HepG2 (cell line): ENCODE data around the gene ZBTB48. TPM values are rescaled to one million over a fixed set of nuclear protein-coding genes. Genes with fewer than 3 reads are reported as not detected.

ENCODE experiments used
- ATAC-seq: fragments of 200-7000 bp; cut with Tn5 transposase; 3 replicates; pipeline ENCODE4 v1.9.1; 2020; ENCODE audit warnings: mild to moderate bottlenecking, moderate library complexity
- BruUV-seq: library from RNA; stranded (reverse); fragments of 400-500 nt; replicated peaks from 2 replicates; lab custom pipeline; 2021; lab: Mats Ljungman, UMichigan
- CTCF ChIA-PET: fragments of 300-600 bp; formaldehyde crosslinking; extraction: SDS; loops from one replicate; lab custom pipeline; 2021; ENCODE audit warnings: low total read pairs, inconsistent platforms, low intra/inter-chr PET ratio; lab: Yijun Ruan, JAX
- POLR2A ChIA-PET: fragments of 350-600 bp; sonication (Branson Sonifier 250); formaldehyde crosslinking; loops from one replicate; lab custom pipeline; 2020; ENCODE audit warnings: antibody characterized with exemption, inconsistent platforms; lab: Yijun Ruan, JAX
- DNase-seq: peaks from one replicate; pipeline ENCODE4 v3.0.0-alpha.2; 2015; ENCODE audit warnings: low spot score
- FAIRE-seq: peaks from 3 replicates; lab custom pipeline; 2011; peaks lifted over from hg19 to GRCh38; lab: Jason Lieb, UNC
- H2AFZ ChIP-seq: one replicate; pipeline ENCODE4 v1.6.1; 2011; ENCODE audit warnings: low read length, inconsistent platforms
- H3K27ac ChIP-seq: fragments of 300-600 bp; 3 replicates; pipeline ENCODE4 v1.8.0; 2011; ENCODE audit warnings: mixed run types, mild to moderate bottlenecking, mixed read lengths, low read length, inconsistent platforms; ENCODE audit not compliant: insufficient read depth; ENCODE audit errors: extremely low read length
- H3K27me3 ChIP-seq, 2 experiments: fragments of 200-600 bp in 1 of 2; 2 replicates in 1 of 2; 3 replicates in 1 of 2; pipeline versions ENCODE4 v1.6.0 to v1.8.0; 2011; ENCODE audit warnings: low read length in 2 of 2, mild to moderate bottlenecking in 2 of 2, moderate library complexity in 2 of 2, inconsistent platforms in 1 of 2; ENCODE audit not compliant: insufficient read depth in 2 of 2, control insufficient read depth in 1 of 2
- H3K36me3 ChIP-seq, 2 experiments: fragments of 200-600 bp in 1 of 2; replicated peaks in 1 of 2; 2 replicates in 1 of 2; 3 replicates in 1 of 2; pipeline versions ENCODE4 v1.5.1 to v1.8.0; 2011; ENCODE audit warnings: low read length in 2 of 2, inconsistent platforms in 1 of 2; ENCODE audit not compliant: insufficient read depth in 2 of 2, control insufficient read depth in 1 of 2
- H3K4me1 ChIP-seq: 2 replicates; pipeline ENCODE4 v1.5.1; 2012; ENCODE audit warnings: low read length, inconsistent platforms; ENCODE audit not compliant: insufficient read depth
- H3K4me2 ChIP-seq: 2 replicates; pipeline ENCODE4 v1.6.0; 2011; ENCODE audit warnings: low read depth, low read length, inconsistent platforms
- H3K4me3 ChIP-seq, 3 experiments: fragments of 200-600 bp in 1 of 3; sonication (generic), shearing (Covaris generic) in 1 of 3; replicated peaks in 1 of 3; 2 replicates each; pipeline ENCODE4 v1.5.1; 2011 to 2016; ENCODE audit warnings: low read length in 3 of 3, inconsistent platforms in 2 of 3, low read depth in 2 of 3, mild to moderate bottlenecking in 2 of 3, control low read depth in 1 of 3, mixed read lengths in 1 of 3; ENCODE audit not compliant: insufficient read depth in 1 of 3
- H3K79me2 ChIP-seq: one replicate; pipeline ENCODE4 v1.6.1; 2011; ENCODE audit warnings: low read length, inconsistent platforms; ENCODE audit not compliant: insufficient read depth
- H3K9ac ChIP-seq: 2 replicates; pipeline ENCODE4 v1.6.0; 2011; ENCODE audit warnings: mild to moderate bottlenecking, low read depth, low read length, inconsistent platforms; ENCODE audit not compliant: insufficient read depth
- H3K9me3 ChIP-seq: 2 replicates; pipeline ENCODE4 v1.5.1; 2012; ENCODE audit warnings: mild to moderate bottlenecking, low read length
- H4K20me1 ChIP-seq: 2 replicates; pipeline ENCODE4 v1.6.0; 2011; ENCODE audit warnings: inconsistent platforms, mild to moderate bottlenecking, low read length, moderate library complexity; ENCODE audit not compliant: insufficient read depth
- AKAP8 ChIP-seq: sonication (generic); formaldehyde crosslinking; IDR thresholded peaks from 2 replicates; pipeline ENCODE4 v1.5.1; 2020; ENCODE audit warnings: mild to moderate bottlenecking, missing genetic modification reagents
- ATF5 ChIP-seq: sonication (generic); formaldehyde crosslinking; IDR thresholded peaks from 2 replicates; pipeline ENCODE4 v1.4.0; 2020; ENCODE audit warnings: mild to moderate bottlenecking, low read depth, missing genetic modification reagents
- GFI1 ChIP-seq: sonication (generic); formaldehyde crosslinking; IDR thresholded peaks from 2 replicates; pipeline ENCODE4 v1.5.0; 2020; ENCODE audit warnings: missing genetic modification reagents, mild to moderate bottlenecking, borderline replicate concordance
- HDAC6 ChIP-seq: fragments of 200-600 bp; sonication (generic); IDR thresholded peaks from 2 replicates; pipeline ENCODE4 v1.7.0; 2017; ENCODE audit warnings: mild to moderate bottlenecking, antibody characterized with exemption, low read length, low read depth
- HNF1B ChIP-seq: sonication (generic); formaldehyde crosslinking; IDR thresholded peaks from 2 replicates; pipeline ENCODE4 v1.5.1; 2020; ENCODE audit warnings: mild to moderate bottlenecking, moderate library complexity, missing genetic modification reagents
- NFE2 ChIP-seq: sonication (generic); formaldehyde crosslinking; IDR thresholded peaks from 2 replicates; pipeline ENCODE4 v1.4.0; 2020; ENCODE audit warnings: missing genetic modification reagents
- SCMH1 ChIP-seq: sonication (generic); formaldehyde crosslinking; IDR thresholded peaks from 2 replicates; pipeline ENCODE4 v1.9.0; 2021; ENCODE audit warnings: missing genetic modification reagents, mild to moderate bottlenecking, borderline replicate concordance
- SETDB1 ChIP-seq: sonication (generic); formaldehyde crosslinking; IDR thresholded peaks from 2 replicates; pipeline ENCODE4 v1.5.1; 2020; ENCODE audit warnings: missing genetic modification reagents, mild to moderate bottlenecking, borderline replicate concordance
- ZFP1 ChIP-seq: IDR thresholded peaks from 2 replicates; pipeline ENCODE4 v1.6.1; 2016
- ZFP91 ChIP-seq: sonication (generic); formaldehyde crosslinking; IDR thresholded peaks from 2 replicates; pipeline ENCODE4 v1.9.0; 2022; ENCODE audit warnings: missing genetic modification reagents, mild to moderate bottlenecking, borderline replicate concordance
- ZNF704 ChIP-seq: sonication (generic); formaldehyde crosslinking; IDR thresholded peaks from 2 replicates; pipeline ENCODE4 v1.8.1; 2023; ENCODE audit warnings: mild to moderate bottlenecking, inconsistent platforms, moderate library complexity, missing genetic modification reagents, borderline replicate concordance
- WGBS: methylation state at CpG from one replicate; pipeline ENCODE4 v1.1.6; 2017; ENCODE audit warnings: low lambda C conversion rate; 5-methylcytosine and 5-hydroxymethylcytosine counted together
- in situ Hi-C: cut with HindIII; loops from 2 replicates; pipeline ENCODE4 v1.10.0; 2017; ENCODE audit warnings: low pct_unique_long_range_greater_than_20kb; ENCODE audit not compliant: extremely low pct_ligation_motif_present
- intact Hi-C: fragments of 100-400 bp; cut with micrococcal nuclease; formaldehyde crosslinking; loops from one replicate; pipeline ENCODE4 v1.10.0; 2022; ENCODE audit not compliant: unreplicated experiment
- polyA plus RNA-seq, 8 experiments: library from polyadenylated mRNA; depleted of rRNA in 3 of 8; stranded (reverse) in 7 of 8; unstranded in 1 of 8; fragments of >200 nt; fragmentation: Illumina TruSeq in 4 of 8; extraction: Trizol in 4 of 8; gene quantifications; 2 replicates each; pipeline versions ENCODE4 v1.2.1 to v1.2.3, GENCODE V29; 2011 to 2016; ENCODE audit warnings: low read depth in 4 of 8, missing spikeins in 1 of 8, mixed read lengths in 1 of 8; ENCODE audit not compliant: insufficient read depth in 1 of 8
- total RNA-seq, 5 experiments: library from RNA; depleted of rRNA; stranded (reverse); fragments of >200 nt; fragmentation: Illumina TruSeq; extraction: Trizol; gene quantifications; 2 replicates each; pipeline ENCODE4 v1.2.3, GENCODE V29; 2016; ENCODE audit warnings: low read depth in 1 of 5

Gene ZBTB48
- total and polyA plus RNA-seq, 2 of the 13 experiments (the other 11 are each of a cell fraction or from before 2014, with no cell fraction given) = 13.0 to 17.1 TPM

GRCh38 chr1:6534248-6534822, 45.5 kb upstream of the ZBTB48 start (continued):
- TF ChIP-seq HDAC6 (no peak), NFE2 (CRISPR knock-in tag) (no peak), GFI1 (CRISPR knock-in tag) (no peak)

- ATAC-seq = no peak
- Histone ChIP-seq H3K9ac (no peak overlapping the region), H3K27me3 (no peaks in the 10 kb centered on the region)
- no peak for TF ChIP-seq ZFP1
- TF ChIP-seq SCMH1 = no peak
- TF ChIP-seq AKAP8 = no peak
- TF ChIP-seq SETDB1 (CRISPR knock-in tag) = no peak
- no peak for TF ChIP-seq ZNF704 (CRISPR knock-in tag)
- TF ChIP-seq HNF1B (CRISPR knock-in tag) = no peak
- TF ChIP-seq ZFP91 (CRISPR knock-in tag) = no peak
- no peak for TF ChIP-seq ATF5 (CRISPR knock-in tag)
- TF ChIP-seq, all 625 proteins: peak for 0
- in situ Hi-C loops (no loop called here), intact Hi-C loops (no loop called here)
- BruUV-seq = no TSS peak
- no peaks in the 10 kb centered on the region for H4K20me1 ChIP-seq
- FAIRE-seq (no peak), DNase-seq (no peak)
- H3K4me1 ChIP-seq = no peaks in the 10 kb centered on the region
- no peaks in the 10 kb centered on the region for H3K79me2 ChIP-seq
- CTCF ChIA-PET = no interaction called here
- POLR2A ChIA-PET = no interaction called here
- peaks cover 18 to 64% of the 10 kb centered on the region in 2 experiments for H3K36me3 ChIP-seq
- H2AFZ ChIP-seq = no peak overlapping the region
- no peaks in the 10 kb centered on the region for H3K9me3 ChIP-seq
- H3K27ac ChIP-seq = no peak overlapping the region
- no peak overlapping the region for H3K4me3 ChIP-seq
- H3K4me2 ChIP-seq = no peak overlapping the region
- WGBS = 95% methylated on average over 4 of the region's 4 CpGs
Measured at GRCh38 chr1:6535214-6535613, 44.6 kb upstream of the ZBTB48 start.
